ENCODE measurements around the gene SH3RF3.

SH3RF3 gene

GRCh38 chr2:109139002-109139401 lies 10.0 kb downstream of the SH3RF3 start:
- TF ChIP-seq, protein P1, sequence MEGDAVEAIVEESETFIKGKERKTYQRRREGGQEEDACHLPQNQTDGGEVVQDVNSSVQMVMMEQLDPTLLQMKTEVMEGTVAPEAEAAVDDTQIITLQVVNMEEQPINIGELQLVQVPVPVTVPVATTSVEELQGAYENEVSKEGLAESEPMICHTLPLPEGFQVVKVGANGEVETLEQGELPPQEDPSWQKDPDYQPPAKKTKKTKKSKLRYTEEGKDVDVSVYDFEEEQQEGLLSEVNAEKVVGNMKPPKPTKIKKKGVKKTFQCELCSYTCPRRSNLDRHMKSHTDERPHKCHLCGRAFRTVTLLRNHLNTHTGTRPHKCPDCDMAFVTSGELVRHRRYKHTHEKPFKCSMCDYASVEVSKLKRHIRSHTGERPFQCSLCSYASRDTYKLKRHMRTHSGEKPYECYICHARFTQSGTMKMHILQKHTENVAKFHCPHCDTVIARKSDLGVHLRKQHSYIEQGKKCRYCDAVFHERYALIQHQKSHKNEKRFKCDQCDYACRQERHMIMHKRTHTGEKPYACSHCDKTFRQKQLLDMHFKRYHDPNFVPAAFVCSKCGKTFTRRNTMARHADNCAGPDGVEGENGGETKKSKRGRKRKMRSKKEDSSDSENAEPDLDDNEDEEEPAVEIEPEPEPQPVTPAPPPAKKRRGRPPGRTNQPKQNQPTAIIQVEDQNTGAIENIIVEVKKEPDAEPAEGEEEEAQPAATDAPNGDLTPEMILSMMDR (IDR thresholded peaks at IDR 0.05; ENCODE audit: borderline replicate concordance, insufficient read depth, low read depth, low read length): no peak
- no peak overlapping the region for H3K4me3 ChIP-seq (ENCODE audit: low read depth, low read length)

GRCh38 chr2:109139865-109140396 lies 10.9 kb downstream of the SH3RF3 start:
- TF ChIP-seq, protein P1 (IDR thresholded peaks at IDR 0.05; ENCODE audit: borderline replicate concordance, insufficient read depth, low read depth, low read length): no peak
- H3K4me3 ChIP-seq (ENCODE audit: low read depth, low read length): no peak overlapping the region

DNA sequence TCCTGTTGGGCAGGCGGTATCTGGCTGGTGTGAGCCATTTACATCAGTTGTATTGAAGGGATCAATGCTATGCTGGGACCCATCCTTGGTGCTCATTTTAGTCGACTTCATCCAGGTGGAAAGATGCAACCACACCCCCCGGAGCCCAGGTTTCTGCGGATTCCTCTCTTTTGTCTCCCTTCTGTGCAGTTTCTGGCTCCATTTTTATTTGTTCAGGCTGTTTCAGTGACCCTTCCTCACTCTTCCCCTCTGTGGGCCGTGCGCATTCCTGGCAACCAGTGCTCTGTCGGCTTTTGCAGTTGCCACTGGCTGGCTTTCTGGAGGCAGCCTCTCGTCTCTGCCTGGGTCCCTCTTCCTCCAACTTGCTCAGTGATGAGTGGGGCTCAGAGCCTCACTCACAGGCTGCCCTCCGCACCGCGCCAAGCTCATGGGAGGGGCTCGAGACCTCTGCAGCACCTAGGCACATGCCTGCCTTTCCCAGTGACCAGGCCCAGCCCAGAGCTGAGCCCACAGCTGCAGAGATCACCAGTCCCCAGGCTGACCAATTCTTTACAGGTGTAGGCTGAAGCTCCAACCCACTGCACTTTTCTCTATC lies 12.1 kb downstream of the SH3RF3 start:
- H3K4me3 ChIP-seq (ENCODE audit: low read depth, low read length): no peak overlapping the region
- TF ChIP-seq, protein P1 (IDR thresholded peaks at IDR 0.05; ENCODE audit: borderline replicate concordance, insufficient read depth, low read depth, low read length): no peak

DNA sequence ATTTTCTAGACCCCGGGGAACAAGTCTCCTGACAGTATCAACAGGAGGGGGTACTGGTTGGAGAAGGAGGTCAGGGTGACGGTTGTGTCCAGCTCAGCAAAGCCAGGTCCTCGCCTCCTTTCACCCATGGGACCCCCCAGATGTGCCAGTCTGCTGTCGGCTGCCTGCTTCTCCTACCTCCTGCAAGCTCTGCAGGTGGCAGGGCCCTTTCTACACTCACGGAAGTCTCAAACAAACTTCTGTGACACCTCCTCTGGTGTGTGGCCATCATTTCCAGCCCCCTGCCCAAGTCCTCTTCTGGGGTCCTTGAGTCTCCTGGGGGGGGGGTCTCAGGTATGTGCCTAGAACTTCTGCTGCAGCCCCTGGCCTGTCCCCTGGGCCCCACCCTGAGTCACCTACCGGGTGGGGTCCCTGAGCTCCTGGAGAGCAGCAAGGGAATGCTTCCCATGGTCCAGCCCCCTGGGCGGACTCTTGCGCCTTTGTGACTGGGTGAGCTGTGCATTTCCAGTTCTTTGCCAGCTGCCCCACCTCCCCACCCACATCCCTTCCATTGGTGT lies 12.8 kb downstream of the SH3RF3 start:
- TF ChIP-seq, protein P1 (IDR thresholded peaks at IDR 0.05; ENCODE audit: borderline replicate concordance, insufficient read depth, low read depth, low read length): no peak

DNA sequence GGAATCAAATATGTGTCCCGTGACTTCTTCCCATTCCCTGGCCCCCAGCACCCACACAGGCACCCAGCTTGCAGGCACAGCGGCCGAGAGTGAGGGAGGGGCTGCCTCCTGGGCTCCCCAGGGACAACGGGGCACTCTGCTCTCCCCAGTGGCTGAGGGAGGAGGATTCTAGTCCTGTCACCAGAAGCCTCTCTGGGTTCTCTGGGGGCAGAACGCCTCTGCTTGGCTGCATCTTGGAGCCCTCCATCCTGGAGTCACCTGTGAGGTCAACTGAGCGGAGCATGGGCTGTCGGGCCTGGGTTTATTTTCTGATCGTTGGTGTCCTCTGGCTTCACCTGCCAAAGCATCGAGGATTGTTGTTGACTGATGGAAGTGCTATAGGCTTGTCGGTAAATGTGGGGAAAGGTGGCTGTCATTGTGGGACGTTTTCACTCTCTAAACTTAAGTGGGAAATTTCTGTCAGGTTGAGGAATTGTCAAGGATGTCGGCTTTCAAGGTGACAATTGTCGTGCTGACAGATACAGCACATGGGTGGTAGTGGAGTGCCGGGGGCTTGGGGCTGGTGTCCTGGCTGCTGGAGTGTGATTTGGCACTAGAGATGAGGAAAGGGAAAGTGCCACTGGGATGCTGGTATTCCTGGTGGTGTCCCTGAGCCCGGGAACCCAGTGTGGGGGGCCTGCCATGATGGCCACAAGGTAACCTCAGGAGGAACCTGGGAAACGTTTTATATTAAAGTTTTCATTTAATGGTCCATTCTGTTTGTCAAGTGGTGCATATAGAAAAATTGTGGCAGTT lies 13.6 kb downstream of the SH3RF3 start:
- TF ChIP-seq, protein P1 (IDR thresholded peaks at IDR 0.05; ENCODE audit: borderline replicate concordance, insufficient read depth, low read depth, low read length): no peak
- H3K4me3 ChIP-seq (ENCODE audit: low read depth, low read length): no peak overlapping the region

More for the DNA sequence above, 12.8 kb downstream of the SH3RF3 start:
- no peak overlapping the region for H3K4me3 ChIP-seq (ENCODE audit: low read depth, low read length)

DNA sequence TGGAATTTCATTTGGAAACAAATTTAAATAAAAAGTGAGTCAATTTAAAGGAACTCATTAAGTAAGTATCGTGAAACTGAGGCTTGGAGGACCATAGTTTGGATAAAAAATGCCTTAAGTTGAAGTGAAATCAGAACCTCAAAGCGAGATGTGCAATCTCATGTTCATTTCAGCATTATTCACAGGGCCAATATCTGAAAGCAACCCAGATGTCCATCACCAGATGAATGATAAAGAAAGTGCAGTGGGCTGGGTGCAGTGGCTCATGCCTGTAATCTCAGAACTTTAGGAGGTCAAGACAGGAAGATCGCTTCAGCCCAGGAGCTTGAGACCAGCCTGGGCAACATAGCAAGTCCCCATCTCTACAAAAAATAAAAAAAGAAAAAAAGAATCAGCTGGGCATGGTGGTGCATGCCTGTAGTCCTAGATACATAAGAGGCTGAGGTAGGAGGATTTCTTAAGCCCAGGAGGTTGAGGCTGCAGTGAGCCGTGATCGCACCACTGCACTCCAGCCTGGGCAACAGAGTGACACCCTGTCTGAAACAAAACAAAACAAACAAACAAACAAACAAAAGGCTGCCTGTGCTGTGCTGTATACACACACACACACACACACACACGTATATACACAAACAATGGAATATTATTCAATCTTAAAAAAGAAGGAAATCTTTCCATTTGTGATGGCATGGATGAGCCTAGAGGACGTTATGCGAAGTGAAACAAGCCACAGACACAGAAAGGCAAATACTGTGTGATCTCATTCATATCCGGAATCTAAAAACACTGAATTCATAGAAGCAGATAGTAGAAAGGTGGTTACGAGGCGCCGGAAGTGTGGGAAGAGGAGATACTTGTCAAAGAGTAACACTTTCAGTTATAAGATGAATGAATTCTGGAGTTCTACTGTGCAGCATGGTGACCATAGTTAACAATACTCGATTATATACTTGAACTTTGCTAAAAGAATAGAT lies 14.5 kb downstream of the SH3RF3 start:
- H3K4me3 ChIP-seq (ENCODE audit: low read depth, low read length): no peak overlapping the region
- TF ChIP-seq, protein P1 (IDR thresholded peaks at IDR 0.05; ENCODE audit: borderline replicate concordance, insufficient read depth, low read depth, low read length): no peak
